NCI-H2227 (cell line): ENCODE data around the gene ABCG8.

Experiments used
- DNase-seq: peaks from one replicate; lab custom pipeline; 2025; ENCODE audit not compliant: unreplicated experiment; lab: John Stamatoyannopoulos, UW

Gene ABCG8

DNA sequence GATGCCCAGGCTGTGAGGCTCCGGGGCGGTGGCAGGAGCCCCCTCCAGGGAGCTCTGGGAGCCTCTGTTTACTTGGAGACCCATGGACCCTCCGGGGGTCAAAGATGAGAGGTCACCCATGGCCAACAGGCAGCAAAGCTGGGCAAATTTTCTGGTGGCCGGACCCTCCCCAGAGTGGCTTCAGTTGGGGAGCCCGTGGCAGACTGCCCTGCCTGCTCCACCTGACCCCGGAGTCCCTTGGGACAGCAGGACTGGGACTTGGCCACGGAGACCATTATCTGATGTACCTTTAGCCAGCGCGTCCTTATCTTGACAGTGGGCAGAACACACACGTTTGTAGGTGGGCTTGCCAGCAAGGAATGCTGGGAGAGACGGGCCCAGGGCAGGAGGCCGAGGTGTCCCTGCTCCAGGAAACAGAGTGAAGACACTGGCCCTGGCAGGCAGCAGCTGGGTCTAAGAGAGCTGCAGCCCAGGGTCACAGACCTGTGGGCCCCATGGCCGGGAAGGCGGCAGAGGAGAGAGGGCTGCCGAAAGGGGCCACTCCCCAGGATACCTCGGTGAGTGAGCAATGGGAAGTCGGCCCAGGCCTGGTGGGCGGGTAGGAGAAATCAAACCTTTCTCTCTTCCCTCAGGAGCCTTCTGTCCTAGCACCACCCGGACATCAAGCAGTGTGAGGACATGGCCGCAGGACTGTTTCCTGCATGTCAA, at the start of gene ABCG8, which contains the start of gene ABCG5:
TSS of gene ABCG8 (plus strand) at position 412 of the 708 bp plus-strand sequence. CDS start at position 495, 83 bp downstream.
TSS of gene ABCG5 (minus strand) at position 280 of the 708 bp plus-strand sequence. CDS start at position 120, 160 bp downstream.
- DNase-seq = no peak

DNA sequence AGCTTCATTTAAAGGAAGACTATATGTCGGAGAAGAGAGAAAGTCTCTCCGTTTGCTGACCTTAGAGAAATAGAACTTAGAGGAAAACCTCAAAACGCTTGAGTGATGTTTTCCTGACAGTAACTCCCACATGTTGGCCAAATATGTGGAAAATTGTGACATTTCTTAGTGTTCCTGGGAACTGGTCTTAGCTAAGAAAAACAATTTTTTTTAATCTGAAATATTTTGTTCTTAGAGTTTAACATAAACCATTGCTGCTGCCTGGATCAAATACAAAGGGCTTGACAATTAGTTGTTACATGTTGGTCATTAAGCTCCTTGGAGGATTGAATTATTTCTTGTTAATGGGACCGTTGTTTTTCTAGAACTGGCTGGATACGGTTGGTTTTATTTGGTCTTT, 48.6 kb upstream of the ABCG8 start:
- DNase-seq = no peak

DNA sequence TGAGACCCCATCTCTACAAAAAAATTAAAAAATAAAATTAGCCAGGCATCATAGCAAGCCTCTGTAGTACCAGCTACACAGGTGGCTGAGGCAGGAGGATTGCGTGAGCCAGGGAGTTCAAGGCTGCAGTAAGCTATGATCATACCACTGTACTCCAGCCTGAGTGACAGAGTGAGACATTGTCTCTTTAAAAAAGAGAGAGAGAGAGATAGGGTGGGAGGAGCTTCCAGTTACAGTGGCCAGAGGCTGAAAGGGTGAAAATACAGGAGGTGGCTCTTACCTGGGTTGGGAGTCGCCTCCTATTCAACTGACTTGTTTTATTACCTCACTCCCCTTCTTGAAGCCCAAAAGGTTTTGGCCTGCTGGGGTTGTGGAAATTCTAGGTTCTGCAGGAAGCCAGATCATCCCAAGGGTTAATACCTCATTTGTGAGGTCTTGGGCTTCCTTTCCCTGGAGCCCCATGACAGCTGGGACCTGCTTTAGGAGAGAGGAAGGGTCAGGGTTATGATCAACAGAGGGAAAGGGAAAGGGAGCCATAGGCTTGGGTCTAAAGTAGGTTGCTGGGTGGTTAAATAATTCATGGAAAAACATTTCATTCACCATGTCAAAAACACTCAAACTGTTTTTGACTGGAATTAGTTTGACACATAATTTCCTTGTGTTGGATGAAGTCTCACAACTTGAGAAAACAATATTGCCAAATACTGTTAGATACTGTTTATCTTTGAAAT, 47.6 kb upstream of the ABCG8 start:
- DNase-seq = no peak

DNA sequence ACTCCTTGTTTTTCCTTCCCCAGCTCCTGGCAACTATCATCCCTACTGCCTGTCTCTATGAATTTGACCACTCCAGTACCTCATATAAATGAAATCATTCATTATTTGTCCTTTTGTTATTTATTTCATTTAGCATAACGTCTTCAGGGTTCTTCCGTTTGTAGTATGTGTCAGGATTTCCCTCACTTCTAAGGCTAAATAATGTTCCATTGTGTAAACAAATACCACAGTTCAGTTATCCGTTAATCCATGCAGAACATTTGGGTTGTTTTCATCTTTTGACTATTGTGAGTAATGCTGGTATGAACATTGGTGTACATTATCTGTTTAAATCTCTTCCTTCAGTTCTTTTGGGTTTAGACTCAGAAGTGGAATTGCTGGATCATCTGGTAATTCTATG, 46.1 kb upstream of the ABCG8 start:
- DNase-seq = no peak

DNA sequence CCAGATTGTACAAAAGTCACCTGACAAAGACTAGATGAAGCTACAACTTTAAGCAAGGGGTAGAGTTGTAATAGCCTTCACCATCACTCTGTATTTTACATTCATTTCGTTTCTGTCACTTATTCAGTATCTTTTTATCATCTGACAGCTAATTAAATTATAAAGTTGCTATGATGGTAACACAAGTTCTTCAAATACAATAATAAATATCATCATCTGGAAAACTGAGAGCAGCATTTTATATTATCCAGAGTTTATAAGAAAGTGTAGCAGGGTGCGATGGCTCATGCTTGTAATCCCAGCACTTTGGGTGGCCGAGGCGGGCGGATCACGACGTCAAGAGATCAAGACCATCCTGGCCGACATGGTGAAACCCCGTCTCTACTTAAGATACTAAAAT, 43.8 kb upstream of the ABCG8 start:
- DNase-seq = no peak

DNA sequence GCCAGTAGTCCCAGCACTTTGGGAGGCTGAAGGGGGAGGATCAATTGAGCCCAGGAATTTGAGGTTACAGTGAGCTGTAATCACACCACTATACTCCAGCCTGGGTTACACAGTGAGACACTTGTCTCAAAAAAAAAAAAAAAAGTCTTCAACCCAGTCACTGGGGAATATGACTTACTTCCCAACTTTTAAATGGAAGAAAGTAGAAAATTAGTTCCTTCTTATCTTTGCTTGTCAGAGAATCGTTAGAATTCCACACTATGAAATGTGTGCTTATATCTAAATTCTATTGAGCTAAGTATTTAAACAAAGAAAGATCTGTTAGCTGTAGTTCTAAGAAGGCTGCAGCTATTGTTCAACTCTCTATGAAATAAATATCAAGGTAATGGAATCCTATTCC, 42.6 kb upstream of the ABCG8 start:
- DNase-seq = no peak

DNA sequence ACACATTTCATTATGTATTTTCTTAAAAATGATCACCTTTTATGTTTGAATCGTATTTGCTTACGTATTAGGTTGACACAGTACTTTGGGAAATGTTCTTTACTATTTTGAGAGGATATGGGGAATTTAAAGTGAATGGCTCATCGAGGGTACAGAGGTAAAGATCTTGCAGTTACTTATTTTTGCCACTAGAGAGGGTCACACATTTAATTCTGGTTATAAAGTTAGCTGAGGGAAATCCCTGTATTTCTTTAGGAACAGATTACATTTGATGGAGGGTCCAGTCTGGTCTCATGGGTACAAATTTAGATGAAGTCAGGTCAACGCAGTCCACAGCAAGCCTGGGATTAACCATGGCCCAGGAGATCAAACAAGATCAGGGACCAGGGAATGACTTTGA, 40.5 kb upstream of the ABCG8 start:
- DNase-seq = no peak

DNA sequence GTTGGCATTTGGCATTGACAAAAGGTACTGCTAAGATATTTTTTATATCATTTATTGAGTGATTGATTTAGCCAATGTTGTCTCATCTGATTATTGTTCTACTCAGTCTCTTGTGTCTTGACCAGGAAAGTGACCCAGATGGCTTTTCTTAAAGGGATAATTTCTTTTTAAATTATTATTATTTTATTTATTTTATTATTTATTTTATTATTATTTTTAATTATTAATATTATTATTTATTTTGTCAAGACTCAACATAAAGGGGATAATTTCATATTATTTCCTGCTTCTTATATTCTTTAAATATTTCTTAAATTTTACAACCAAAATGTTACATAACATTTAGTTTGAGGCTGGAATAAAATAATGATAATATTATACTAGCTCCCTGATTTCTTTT, 37.9 kb upstream of the ABCG8 start:
- no peak for DNase-seq

DNA sequence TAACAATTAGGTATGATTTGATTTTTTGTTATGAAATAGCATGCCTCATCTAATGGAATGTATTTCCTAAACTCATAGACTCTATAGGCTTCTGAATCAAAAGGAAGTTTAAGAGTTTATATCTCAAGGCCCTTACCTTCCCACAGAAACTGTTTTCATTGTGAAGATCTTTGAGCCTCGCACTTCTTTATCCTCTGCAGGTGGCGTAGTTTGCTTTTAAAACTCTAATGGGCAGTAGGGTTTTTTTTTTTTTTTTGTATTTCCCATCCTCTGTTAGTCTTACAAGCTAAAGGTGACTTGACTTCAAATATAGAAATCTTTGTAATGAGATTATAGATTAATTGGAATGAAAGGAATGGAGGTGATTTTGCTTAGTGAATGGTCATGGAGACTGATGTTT, 36.6 kb upstream of the ABCG8 start:
- no peak for DNase-seq

DNA sequence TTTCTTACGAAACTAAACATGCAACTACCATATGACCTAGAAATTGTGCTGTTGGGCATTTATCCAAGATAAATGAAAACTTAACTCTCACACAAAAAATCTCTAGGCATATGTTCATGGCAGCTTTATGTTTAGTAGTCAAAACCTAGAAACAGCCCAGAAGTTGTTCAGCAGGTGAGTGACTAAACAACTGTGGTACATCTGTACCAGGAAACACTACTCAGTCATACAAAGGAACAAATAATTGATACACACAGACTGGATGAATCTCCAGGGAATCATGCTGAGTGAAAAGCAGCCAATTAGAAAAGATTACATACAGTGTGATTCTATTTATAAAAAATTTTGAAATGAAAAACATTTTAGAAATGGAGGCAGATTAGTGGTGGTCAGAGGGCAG, 35.7 kb upstream of the ABCG8 start:
- DNase-seq = no peak

DNA sequence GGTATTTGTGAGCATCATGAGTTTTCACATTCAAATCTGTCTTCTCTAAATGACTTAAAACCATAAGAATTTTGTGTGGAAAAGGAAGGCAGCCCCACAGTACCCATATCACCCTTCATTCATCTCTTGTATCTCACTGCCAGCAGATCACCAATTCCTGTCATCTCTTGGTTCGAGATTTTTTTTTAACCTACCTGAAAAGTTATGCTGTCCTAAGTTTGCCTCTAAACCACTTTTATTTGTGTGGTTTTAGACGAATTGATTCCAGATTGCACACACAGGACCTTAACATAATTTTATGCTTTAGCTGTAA, 32.1 kb upstream of the ABCG8 start:
- DNase-seq = no peak

DNA sequence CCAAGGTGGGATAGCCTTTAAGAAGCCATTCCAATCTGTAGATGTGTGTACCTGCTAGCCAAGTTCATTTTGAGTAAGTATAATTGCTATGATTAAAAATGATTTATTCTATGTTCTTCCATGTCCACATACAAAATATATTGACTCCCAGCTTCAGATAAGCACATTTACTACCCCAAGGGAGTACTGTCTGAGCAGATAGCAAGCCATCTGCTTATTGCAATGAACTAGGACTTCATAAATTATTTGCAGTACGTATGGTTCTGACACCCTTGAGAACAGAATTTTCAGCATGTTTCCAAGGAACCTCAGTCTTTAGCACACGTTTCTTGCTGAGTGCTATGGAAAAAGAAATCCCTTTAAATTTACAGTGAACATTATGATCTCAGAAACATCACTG, 28.3 kb upstream of the ABCG8 start:
- DNase-seq = no peak

DNA sequence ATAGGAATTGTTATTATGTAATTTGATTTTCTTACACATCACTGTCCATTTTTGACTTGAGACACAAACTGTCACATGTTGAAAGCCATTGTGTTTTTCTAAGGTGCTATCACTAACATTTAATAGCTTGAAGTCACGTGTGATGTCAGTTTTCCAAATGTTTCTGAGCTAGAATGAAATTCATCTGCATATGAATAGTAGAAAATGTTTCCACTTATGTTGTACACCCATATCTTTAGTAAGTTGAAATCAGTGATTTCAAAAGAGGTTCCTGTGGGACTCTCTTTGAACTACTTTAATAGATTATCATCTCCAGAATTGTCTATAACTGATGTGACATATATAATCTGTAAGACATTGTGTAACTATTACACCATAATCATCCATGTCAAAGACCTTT, 27.9 kb upstream of the ABCG8 start:
- DNase-seq = no peak

DNA sequence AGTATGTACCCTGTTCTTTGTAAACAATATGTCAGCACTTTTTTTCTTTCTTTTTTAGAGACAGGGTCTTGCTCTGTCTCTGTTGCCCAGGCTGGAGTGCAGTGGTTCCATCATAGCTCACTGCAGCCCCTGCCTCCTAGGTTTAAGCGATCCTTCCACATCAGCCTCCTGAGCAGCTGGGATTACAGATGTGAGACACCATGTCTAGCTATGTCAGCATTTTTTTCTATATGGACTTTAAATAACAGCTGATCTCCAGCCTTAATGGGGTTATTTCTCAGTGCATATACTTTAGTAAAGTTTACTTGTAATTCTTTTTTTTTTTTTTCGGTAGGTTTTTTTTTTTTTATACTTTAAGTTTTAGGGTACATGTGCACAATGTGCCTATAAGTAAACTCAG, 26.8 kb upstream of the ABCG8 start:
- no peak for DNase-seq

DNA sequence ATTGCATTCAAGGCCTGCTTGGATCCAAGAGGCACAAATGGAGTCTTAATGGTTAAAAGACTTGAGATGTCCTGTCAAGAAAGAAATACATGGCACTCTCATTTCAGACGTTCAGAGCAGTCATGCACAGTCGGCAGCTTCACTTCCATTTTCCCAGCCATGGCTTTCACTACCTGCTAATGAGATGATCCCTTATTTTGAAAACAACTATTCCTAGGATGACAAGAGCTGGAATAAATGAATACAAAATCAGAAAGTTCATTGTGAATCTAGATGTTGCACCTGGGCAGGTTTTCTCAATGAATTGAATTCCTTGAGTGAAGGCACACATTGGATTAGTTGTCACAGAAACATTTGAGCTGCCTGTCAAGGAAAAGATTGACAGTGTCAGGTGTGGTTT, 25.8 kb upstream of the ABCG8 start:
- no peak for DNase-seq

DNA sequence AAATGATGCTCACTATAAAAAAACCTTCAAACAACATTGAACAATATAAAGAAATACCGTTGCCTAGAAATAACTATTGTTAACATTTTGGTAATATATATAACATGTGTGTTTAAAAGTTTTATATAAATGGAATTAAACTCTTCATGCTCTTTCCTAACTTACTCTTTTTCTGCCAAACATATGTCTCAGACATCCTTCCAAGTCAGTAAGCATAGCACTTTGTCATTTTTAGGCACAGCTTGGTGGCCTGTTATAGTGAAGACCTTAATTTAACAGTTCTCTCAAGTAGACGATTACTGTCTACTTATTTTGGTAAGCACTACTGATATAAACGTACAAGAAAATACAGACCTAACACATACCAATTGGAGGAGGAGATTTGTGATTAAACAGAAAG, 24.1 kb upstream of the ABCG8 start:
- DNase-seq = no peak

DNA sequence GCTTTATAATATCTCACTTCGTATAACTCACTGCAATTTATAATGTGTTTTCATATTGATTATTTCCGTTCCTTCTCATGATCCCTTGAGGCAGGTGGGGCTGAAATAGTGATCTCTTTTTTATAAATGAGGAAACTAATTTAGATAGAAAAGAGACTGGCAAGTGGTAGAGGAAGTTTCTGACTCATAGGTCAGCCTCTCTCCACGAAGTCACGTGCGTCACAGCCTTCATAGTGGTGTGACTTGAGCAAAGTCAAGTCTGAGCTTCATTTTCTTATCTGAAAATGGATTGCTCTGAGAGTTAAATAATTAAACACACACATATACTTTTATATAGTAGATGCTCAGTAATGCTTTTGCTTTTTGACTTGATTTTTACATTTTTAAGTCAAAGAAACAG, 20.0 kb upstream of the ABCG8 start:
- DNase-seq = no peak

DNA sequence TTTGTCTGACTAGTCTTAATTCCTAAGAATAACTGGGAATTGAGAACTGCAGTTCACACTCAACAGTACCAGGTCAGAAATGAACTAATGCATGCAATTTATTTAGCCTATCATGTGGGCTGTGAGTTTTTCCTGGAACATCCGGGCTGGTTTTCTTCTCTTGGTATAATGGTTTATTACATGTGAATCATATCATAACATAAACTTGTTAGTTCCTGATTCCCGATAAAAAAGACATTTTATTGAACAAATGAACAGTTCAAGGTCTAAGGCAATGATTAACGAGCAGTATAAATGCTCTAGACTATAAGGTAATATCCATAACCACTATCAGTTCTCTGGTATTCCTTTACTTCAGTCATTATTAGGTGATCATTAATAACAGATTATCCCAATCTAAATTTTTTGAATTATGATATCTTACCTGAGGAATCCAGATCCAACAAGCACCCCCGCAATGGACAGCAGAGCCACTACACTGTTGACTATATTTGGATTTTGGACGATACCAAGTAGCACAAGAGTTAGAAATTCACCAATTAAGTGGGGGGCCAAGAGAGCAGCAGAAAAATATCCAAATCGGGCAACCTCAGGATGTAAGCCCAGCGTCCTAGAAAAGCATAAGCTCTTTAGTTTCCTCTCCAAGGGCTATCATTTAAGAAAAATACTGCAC, 19.1 kb upstream of the ABCG8 start:
- no peak for DNase-seq

DNA sequence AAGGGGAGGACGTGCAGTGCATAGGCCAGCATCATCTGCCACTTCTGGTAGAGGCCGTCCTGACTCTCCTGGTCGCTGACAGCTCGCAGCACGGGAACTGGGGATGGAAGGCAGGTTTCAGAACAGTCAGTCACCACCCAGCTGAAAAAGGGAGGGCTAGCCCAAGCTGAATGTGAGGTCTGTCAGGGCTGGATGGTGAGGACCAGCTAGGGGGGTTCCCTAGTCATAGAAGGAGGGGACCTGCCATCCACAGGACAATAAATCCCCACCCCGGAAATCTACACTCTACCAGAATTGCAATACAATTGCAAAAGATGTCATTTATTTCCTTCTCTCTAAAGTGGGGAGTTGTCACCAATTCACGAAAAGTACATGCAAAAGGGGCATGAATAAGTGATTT, 15.9 kb upstream of the ABCG8 start:
- DNase-seq = no peak

DNA sequence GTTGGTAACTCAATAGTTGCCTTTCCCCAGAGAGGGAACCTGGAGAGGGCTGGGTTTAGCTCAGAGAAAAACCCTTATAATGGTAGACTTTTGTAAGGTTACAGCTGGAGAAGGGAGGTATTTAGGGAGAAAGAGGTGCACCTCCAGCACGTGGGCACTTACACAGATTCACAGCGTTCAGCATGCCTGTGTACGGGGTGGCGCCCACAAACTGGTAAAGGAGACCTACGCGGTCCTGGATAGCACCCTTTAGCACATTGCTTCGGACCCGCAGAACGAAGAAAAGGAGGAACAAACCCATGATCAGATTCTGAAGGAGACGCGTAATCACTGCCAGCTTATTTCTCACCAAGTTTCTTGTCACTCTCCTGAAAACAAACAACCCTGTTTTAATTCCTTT, 15.0 kb upstream of the ABCG8 start:
- DNase-seq = no peak

DNA sequence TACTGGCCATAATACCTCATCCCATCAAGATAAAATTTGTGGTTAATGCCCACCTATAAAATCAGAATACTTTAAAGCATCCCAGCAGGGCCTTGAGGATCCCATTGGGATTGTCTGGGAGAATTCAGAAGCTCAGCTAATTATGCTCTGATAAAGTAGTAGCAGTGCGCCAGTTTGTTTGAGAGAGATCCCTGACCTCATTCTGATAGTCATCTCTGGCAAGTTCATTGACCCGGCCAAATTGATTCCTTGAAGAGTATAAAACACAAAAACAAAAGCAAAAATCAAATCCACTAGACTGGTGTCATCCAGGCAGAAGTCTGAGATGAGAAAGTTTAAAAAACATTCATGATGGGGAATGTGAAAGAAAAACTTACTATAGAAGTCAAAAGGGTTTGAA, 14.3 kb upstream of the ABCG8 start:
- no peak for DNase-seq

DNA sequence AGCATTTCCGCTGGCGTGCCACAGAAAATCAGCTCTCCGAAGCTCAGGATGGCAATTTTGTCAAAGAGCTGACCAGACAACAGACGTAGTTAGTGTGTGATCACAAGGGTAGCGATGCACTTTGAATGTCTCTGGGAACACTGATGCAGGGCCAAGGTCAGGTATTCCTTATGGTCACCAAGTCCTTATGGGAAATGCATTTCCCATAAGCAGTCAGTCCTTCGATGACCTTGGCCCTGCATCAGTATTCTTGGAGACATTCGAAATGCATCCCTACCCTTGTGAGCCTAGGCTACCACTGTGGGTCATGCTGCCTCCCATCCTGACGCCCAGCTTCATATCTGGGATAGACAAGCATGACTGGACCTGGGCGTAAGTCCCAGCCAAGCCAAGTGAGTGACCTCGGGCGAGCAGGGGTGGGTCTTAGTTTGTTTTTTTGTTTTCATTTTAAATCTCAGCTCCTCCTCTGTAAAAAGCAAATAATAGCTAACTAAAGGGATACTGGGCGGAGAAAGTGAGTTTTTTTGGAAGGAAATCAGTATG, 13.7 kb upstream of the ABCG8 start:
- no peak for DNase-seq
